Mesodermal cell (in vitro differentiated cells): ENCODE data around the gene DNAH11.

Experiments used
- H3K27ac ChIP-seq: 2 replicates; pipeline ENCODE4 v1.7.0; 2013; ENCODE audit warnings: mild to moderate bottlenecking, low read depth, low read length, moderate library complexity; ENCODE audit not compliant: severe bottlenecking
- H3K36me3 ChIP-seq: 2 replicates; pipeline ENCODE4 v1.7.1; 2013; ENCODE audit warnings: mild to moderate bottlenecking, low read length, moderate library complexity; ENCODE audit not compliant: control insufficient read depth, insufficient read depth
- H3K4me1 ChIP-seq: one replicate; pipeline ENCODE4 v1.7.1; 2013; ENCODE audit warnings: mild to moderate bottlenecking, low read length; ENCODE audit not compliant: insufficient read depth, control insufficient read depth, poor library complexity, severe bottlenecking
- H3K4me3 ChIP-seq: 2 replicates; pipeline ENCODE4 v1.7.0; 2013; ENCODE audit warnings: low read length, control low read depth, mild to moderate bottlenecking; ENCODE audit not compliant: insufficient read depth, poor library complexity, severe bottlenecking; ENCODE audit errors: extremely low read depth
- H3K9me3 ChIP-seq: 2 replicates; pipeline ENCODE4 v1.7.1; 2013; ENCODE audit warnings: mild to moderate bottlenecking, low read length, moderate library complexity; ENCODE audit not compliant: control insufficient read depth
- WGBS, 2 experiments: methylation state at CpG; one replicate each; pipeline ENCODE4 v1.1.5; 2013; ENCODE audit warnings: missing lambda C conversion rate in 2 of 2; ENCODE audit not compliant: insufficient coverage in 2 of 2; 5-methylcytosine and 5-hydroxymethylcytosine counted together

DNAH11 gene

DNA sequence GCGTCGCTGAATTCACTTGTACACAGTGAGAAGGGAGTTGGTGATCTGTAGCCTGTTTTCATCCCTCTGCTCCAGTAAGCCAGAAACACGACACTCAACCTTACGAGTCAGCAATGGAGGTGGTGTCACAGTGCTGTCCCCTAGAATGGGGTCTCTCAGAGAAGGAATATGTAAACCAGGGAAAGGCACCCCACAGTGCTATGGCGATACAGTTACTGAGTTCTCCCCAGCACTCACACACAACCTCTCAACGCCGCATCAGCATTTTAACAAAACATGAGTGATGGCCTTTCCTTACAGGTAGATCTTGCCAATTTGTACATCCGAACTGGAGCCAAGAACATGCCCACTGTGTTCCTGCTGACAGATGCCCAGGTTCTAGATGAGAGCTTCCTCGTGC, 206.5 kb downstream of the DNAH11 start:
- no peaks in the 10 kb centered on the region for H3K9me3 ChIP-seq
- H3K36me3 ChIP-seq, result no peaks in the 10 kb centered on the region
- WGBS, 2 experiments, result 78 to 81% methylated on average over 7 of the region's 9 CpGs
- no peak overlapping the region for H3K4me3 ChIP-seq
- H3K27ac ChIP-seq, result no peak overlapping the region
- H3K4me1 ChIP-seq, result no peaks in the 10 kb centered on the region

DNA sequence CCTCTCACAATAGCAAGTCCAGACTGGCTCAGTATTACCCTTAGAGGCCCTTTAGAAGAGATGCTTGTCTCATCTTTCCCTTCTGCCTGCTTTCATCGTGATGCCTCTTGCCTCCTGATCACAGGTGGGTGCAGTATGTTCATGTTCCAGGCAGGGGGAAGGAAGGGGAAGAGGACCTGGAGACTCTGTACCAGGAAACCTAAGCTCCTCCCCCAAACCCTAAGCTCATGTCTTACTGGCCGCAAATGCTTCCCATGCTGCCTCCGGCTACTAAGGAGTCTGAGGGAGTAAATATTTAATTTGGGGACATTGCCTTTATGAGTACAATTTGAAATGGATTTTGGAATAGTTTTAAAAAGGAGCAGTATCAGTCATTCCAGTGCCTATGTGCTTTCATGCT, 210.2 kb downstream of the DNAH11 start:
- no peaks in the 10 kb centered on the region for H3K4me1 ChIP-seq
- H3K9me3 ChIP-seq, result no peaks in the 10 kb centered on the region
- no peaks in the 10 kb centered on the region for H3K36me3 ChIP-seq
- WGBS, 2 experiments, result no CpG with 5 or more reads among the region's 3 CpGs
- H3K27ac ChIP-seq, result no peak overlapping the region
- H3K4me3 ChIP-seq, result no peak overlapping the region

DNA sequence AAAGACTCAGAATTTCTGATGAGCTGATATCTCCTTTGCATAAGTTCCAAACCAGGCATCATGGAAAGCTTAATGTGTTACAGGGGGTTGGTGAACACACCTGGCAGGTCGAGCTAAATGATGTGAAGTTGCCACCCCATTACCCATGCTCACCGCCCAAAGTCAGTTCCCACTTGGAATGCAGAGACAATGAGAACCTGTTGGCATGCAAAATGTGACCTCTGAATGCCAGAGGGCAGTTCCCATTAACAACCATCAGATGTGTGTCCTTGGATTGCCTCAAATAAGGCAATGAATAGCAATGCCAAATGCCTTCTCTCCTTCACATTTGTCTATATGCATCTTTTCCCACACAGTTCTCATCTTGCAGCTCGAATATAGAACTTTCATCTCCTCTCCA, 212.1 kb downstream of the DNAH11 start:
- Histone ChIP-seq H3K4me3 (no peak overlapping the region), H3K4me1 (no peaks in the 10 kb centered on the region), H3K9me3 (no peaks in the 10 kb centered on the region), H3K27ac (no peak overlapping the region), H3K36me3 (no peaks in the 10 kb centered on the region)
- 50 to 71% methylated on average over 2 to 3 of the region's 3 CpGs for WGBS, 2 experiments

DNA sequence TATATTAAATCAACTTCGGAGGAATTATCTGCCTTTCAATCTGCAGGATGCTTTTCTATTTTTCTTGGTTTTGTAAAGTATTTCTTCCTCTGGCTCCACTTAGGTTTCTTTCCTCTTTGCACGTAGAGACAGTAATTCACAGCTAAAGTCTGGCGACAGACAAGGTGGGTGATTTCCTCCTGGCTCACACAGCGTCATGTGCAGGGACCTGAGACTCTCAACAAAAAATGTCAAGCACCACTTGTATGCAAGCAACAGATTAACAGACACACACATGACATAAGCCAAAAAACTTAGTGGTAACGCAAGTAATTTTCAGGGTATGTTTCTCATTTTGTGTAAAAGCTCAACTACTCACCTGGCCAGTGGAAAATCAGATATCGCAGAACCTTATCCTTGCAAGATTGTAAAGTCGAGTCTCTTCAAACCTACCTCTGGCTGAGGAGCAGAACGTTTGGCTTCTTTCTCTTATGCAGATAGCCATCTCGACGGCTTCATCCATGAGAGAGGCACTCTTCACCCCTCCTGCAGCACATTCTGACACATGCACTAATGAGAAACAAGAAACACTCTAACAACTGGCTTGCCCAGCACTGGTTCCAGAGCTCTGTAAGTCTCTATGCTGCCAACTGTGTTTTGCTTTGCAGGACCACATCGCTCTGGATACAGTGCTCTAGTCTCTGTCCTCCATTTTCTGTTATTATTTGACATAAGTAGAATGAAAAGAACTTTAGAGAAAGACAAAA, 214.9 kb downstream of the DNAH11 start:
- no peak overlapping the region for H3K4me3 ChIP-seq
- no peak overlapping the region for H3K27ac ChIP-seq
- no peaks in the 10 kb centered on the region for H3K4me1 ChIP-seq
- no peaks in the 10 kb centered on the region for H3K9me3 ChIP-seq
- no peaks in the 10 kb centered on the region for H3K36me3 ChIP-seq
- WGBS, 2 experiments, result 73 to 80% methylated on average over 8 to 10 of the region's 11 CpGs

DNA sequence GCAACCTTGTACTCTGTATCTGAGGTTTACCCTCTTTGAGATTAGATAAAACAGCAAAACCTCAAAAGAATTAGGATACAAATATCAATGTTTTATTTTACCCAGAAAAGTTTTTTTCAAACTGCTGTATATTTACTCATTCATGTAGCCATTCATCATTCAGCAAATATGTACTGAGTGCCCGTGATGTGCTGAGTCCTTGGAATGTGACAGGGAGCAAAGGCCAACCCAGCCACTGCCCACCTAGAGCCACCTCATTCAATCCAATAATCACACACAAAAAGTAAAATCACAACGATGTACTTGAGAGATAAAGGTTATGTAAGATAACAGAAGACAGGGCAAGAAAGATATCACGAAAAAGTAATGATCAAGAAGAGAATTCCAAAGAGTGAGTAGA, 215.4 kb downstream of the DNAH11 start:
- WGBS, 2 experiments, result 100% methylated on average over 1 of the region's 3 CpGs; no CpG with 5 or more reads in 1 of the 2 experiments
- Histone ChIP-seq H3K27ac (no peak overlapping the region), H3K4me1 (no peaks in the 10 kb centered on the region), H3K36me3 (no peaks in the 10 kb centered on the region), H3K4me3 (no peak overlapping the region), H3K9me3 (no peaks in the 10 kb centered on the region)

DNA sequence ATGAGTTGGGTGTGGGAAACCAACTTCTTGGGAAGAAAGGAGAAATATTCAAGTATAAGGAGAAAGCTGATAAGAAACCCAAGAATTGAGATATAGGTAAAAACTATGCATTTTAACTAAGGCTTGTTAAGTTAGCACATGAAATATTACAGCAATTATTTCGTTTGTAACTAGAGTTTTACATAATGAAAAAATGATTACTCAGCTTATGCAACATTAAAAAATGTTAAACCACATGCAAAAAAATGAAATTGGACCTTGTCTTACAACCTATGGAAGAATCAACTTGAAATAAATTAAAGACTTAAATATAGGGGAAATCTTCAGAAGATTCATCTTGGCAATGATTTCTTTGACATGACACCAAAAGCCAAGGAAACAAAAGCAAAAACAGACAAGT, 219.6 kb downstream of the DNAH11 start:
- Histone ChIP-seq H3K27ac (no peak overlapping the region), H3K4me1 (no peaks in the 10 kb centered on the region), H3K36me3 (no peaks in the 10 kb centered on the region), H3K4me3 (no peak overlapping the region), H3K9me3 (no peaks in the 10 kb centered on the region)
- WGBS, 2 experiments, result no CpG with 5 or more reads among the region's 1 CpG

DNA sequence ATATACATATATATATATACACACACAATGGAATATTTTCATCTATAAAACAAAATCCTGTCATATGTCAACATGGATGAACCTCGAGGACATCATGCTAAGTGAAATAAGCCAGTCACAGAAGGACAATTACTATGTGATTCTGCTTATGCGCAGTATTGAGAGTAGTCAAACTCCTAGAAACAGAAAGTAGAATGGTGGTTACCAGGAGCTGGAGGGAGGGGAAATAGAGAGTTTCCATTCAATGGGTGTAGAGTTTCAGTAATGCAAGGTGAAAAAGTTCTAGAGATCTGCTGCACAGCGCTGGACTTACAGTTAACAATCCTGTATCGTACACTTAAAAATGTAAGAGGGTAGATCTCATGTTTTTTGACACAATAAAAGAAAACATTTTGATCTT, 221.0 kb downstream of the DNAH11 start:
- no peaks in the 10 kb centered on the region for H3K4me1 ChIP-seq
- no peaks in the 10 kb centered on the region for H3K9me3 ChIP-seq
- 86 to 94% methylated on average over 2 of the region's 4 CpGs for WGBS, 2 experiments

DNA sequence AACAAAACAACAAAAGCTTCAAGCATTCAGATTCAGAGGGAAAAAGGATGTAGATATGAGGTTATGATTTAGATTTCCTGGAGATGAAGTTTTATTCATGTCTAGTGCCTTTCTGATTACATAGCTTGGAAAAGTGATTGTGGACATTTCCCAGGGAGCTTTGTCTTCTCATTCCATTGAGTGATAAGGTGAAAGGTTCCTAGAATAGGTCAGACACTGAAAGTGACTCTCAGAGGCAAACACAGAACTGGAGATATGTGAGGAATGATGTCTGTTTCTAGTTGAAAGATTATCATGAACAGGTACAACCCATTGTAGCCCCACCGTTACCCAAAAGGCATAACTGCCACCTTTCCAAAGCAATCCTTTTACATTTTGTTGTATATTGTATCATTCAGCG, 223.4 kb downstream of the DNAH11 start:
- H3K4me1 ChIP-seq, result no peaks in the 10 kb centered on the region
- WGBS, 2 experiments, result no CpG with 5 or more reads among the region's 2 CpGs
- H3K27ac ChIP-seq, result no peak overlapping the region
- H3K9me3 ChIP-seq, result no peaks in the 10 kb centered on the region
- no peak overlapping the region for H3K4me3 ChIP-seq
- no peaks in the 10 kb centered on the region for H3K36me3 ChIP-seq

More for the DNA sequence above, 221.0 kb downstream of the DNAH11 start:
- H3K4me3 ChIP-seq, result no peak overlapping the region
- no peak overlapping the region for H3K27ac ChIP-seq
- no peaks in the 10 kb centered on the region for H3K36me3 ChIP-seq

DNA sequence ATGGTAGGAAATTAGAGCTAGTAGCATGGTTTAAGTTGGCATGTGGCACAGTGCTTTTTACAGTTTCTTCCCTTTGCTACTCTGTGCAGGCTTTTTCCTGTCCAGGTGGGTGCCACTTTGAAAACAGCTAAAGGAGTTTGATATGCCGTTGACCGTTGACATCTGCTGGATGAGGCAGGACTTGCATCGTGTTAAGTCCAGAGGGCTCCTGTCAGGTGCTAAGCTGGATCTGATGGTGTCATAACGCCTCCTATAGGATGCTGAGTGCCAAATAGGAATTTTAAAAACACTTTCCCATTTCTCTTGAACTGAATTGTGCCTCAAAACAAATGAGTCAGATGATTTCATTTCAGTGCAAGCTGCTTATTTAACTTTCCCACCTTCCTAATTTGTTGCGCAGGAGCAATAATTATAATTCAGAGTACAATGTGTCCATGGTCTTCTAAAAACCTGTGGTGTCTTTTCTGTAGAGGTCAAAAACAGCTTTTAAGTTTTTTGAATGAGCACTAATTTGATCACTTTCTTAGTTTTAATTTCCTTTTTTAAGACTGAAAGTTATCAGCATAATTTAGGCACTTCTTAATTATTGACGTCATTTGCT, 224.6 kb downstream of the DNAH11 start:
- no peaks in the 10 kb centered on the region for H3K9me3 ChIP-seq
- WGBS, 2 experiments, result 2 to 33% methylated on average over 4 of the region's 6 CpGs
- H3K27ac ChIP-seq, result no peak overlapping the region
- no peaks in the 10 kb centered on the region for H3K36me3 ChIP-seq
- no peak overlapping the region for H3K4me3 ChIP-seq
- no peaks in the 10 kb centered on the region for H3K4me1 ChIP-seq

DNA sequence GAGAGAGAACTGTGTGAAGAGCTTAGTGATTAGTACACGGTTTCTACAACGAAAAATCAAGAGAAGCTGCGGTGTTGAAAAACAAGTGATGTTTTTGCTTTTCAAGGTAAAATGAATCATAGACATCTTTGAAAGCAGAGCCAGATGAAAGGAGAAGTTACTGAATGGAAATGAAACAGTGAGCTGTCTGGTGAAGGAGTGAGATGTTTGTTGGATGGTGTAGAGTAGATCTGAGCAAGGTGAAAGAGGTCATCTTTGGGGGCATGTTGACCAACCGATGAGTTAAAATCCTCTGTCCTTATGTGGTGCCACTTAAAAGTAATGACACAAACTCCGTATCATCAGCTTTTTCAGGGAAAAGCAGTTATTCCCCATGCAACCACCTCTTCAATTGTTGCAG, 225.4 kb downstream of the DNAH11 start:
- no peaks in the 10 kb centered on the region for H3K9me3 ChIP-seq
- 69 to 71% methylated on average over 4 to 5 of the region's 5 CpGs for WGBS, 2 experiments
- no peak overlapping the region for H3K27ac ChIP-seq
- H3K4me1 ChIP-seq, result peaks cover 4% of the 10 kb centered on the region
- H3K36me3 ChIP-seq, result no peaks in the 10 kb centered on the region
- no peak overlapping the region for H3K4me3 ChIP-seq

DNA sequence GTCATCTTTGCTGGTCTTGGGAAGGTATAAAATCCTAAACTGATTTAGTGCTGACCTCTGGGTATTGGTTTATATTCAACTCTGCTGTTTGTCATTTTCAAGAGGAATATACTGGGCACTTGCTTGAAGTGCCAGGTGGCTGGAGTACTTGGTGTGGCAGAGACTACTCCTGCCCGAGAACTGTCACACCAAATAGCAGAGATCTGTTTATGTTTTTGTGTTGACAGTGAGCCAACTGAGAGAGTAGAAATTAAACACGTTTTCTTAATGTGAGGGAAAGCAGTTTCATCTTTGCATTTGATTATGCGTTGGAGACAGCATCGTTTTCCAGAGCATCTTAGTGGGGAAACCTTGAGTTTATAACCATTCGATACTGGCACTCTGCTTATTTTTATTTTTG, 228.4 kb downstream of the DNAH11 start:
- H3K27ac ChIP-seq, result no peak overlapping the region
- WGBS, 2 experiments, result 37 to 51% methylated on average over 4 of the region's 5 CpGs
- no peak overlapping the region for H3K4me3 ChIP-seq
- H3K9me3 ChIP-seq, result no peaks in the 10 kb centered on the region
- H3K36me3 ChIP-seq, result no peaks in the 10 kb centered on the region
- peaks cover 4% of the 10 kb centered on the region for H3K4me1 ChIP-seq
